Ishikawa (cell line): ENCODE results near the gene ANXA2.

ENCODE experiments used
- CEBPB ChIP-seq: IDR thresholded peaks from 2 replicates; pipeline ENCODE4 v1.6.1; 2012
- CREB1 ChIP-seq: IDR thresholded peaks from 2 replicates; pipeline ENCODE4 v1.6.1; 2012; ENCODE audit warnings: low read depth
- EGR1 ChIP-seq: IDR thresholded peaks from 2 replicates; pipeline ENCODE4 v1.6.1; 2012
- EP300 ChIP-seq: IDR thresholded peaks from 2 replicates; pipeline ENCODE4 v1.6.1; 2012; ENCODE audit warnings: borderline replicate concordance
- FOXM1 ChIP-seq: IDR thresholded peaks from 2 replicates; pipeline ENCODE4 v1.6.1; 2012; ENCODE audit warnings: low read depth, borderline replicate concordance
- MAX ChIP-seq: IDR thresholded peaks from 2 replicates; pipeline ENCODE4 v1.6.1; 2012
- NFIC ChIP-seq: IDR thresholded peaks from 2 replicates; pipeline ENCODE4 v1.6.1; 2012
- RAD21 ChIP-seq: IDR thresholded peaks from 2 replicates; pipeline ENCODE4 v1.6.1; 2012; ENCODE audit warnings: low read depth
- TAF1 ChIP-seq: IDR thresholded peaks from 2 replicates; pipeline ENCODE4 v1.6.1; 2012; ENCODE audit warnings: low read depth, mild to moderate bottlenecking
- TCF12 ChIP-seq: IDR thresholded peaks from 2 replicates; pipeline ENCODE4 v1.6.1; 2012; ENCODE audit warnings: low read depth
- TEAD4 ChIP-seq: IDR thresholded peaks from 2 replicates; pipeline ENCODE4 v1.6.1; 2012
- USF1 ChIP-seq: IDR thresholded peaks from 2 replicates; pipeline ENCODE4 v1.6.1; 2012
- YY1 ChIP-seq: IDR thresholded peaks from 2 replicates; pipeline ENCODE4 v1.6.1; 2012; ENCODE audit warnings: low read depth
- ZBTB7A ChIP-seq: IDR thresholded peaks from 2 replicates; pipeline ENCODE4 v1.6.1; 2012; ENCODE audit warnings: low read depth
- TF ChIP-seq, protein P1 (sequence below): IDR thresholded peaks from 2 replicates; pipeline ENCODE4 v1.6.1; 2012; ENCODE audit warnings: low read depth, mild to moderate bottlenecking

The ANXA2 gene

GRCh38 chr15:60318216-60318867 is 79.4 kb downstream of the ANXA2 start:
- no peak for TF ChIP-seq EP300
- TF ChIP-seq, protein P1, sequence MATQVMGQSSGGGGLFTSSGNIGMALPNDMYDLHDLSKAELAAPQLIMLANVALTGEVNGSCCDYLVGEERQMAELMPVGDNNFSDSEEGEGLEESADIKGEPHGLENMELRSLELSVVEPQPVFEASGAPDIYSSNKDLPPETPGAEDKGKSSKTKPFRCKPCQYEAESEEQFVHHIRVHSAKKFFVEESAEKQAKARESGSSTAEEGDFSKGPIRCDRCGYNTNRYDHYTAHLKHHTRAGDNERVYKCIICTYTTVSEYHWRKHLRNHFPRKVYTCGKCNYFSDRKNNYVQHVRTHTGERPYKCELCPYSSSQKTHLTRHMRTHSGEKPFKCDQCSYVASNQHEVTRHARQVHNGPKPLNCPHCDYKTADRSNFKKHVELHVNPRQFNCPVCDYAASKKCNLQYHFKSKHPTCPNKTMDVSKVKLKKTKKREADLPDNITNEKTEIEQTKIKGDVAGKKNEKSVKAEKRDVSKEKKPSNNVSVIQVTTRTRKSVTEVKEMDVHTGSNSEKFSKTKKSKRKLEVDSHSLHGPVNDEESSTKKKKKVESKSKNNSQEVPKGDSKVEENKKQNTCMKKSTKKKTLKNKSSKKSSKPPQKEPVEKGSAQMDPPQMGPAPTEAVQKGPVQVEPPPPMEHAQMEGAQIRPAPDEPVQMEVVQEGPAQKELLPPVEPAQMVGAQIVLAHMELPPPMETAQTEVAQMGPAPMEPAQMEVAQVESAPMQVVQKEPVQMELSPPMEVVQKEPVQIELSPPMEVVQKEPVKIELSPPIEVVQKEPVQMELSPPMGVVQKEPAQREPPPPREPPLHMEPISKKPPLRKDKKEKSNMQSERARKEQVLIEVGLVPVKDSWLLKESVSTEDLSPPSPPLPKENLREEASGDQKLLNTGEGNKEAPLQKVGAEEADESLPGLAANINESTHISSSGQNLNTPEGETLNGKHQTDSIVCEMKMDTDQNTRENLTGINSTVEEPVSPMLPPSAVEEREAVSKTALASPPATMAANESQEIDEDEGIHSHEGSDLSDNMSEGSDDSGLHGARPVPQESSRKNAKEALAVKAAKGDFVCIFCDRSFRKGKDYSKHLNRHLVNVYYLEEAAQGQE = no peak
- TF ChIP-seq MAX = no peak
- TF ChIP-seq FOXM1 = no peak
- TF ChIP-seq TCF12 = no peak
- no peak for TF ChIP-seq NFIC
- TF ChIP-seq TAF1 = no peak
- TF ChIP-seq ZBTB7A = no peak
- TF ChIP-seq USF1 = no peak
- no peak for TF ChIP-seq RAD21
- TF ChIP-seq YY1 = no peak
- no peak for TF ChIP-seq CEBPB
- TF ChIP-seq EGR1 = no peak
- no peak for TF ChIP-seq TEAD4
- TF ChIP-seq CREB1 = no peak

- no peak for TF ChIP-seq MAX
- TF ChIP-seq, protein P1 = no peak
- TF ChIP-seq TAF1 = no peak
- TF ChIP-seq CREB1 = no peak
- TF ChIP-seq CEBPB = no peak
- no peak for TF ChIP-seq EP300
These were observed 80.8 kb downstream of the ANXA2 start for GRCh38 chr15:60316961-60317360.

DNA sequence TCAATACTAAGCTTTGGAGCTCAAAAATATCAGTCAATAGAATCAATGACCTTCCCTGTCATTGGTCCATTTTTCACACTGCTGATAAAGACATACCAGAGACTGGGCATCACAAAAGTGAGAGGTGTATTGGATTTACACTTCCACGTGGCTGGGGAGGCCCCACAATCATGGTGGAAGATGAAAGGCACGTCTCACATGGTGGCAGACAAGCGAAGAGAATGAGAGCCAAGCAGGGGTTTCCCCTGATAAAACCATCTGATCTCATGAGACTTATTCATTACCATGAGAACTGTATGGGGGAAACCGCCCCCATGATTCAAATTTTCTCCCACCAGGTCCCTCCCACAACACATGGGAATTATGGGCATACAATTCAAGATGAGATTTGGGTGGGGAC is 81.9 kb downstream of the ANXA2 start:
- TF ChIP-seq RAD21 = no peak
- TF ChIP-seq TAF1 = no peak
- no peak for TF ChIP-seq FOXM1
- TF ChIP-seq EGR1 = no peak
- no peak for TF ChIP-seq USF1
- TF ChIP-seq MAX = no peak
- no peak for TF ChIP-seq TEAD4
- TF ChIP-seq, protein P1 = no peak
- no peak for TF ChIP-seq ZBTB7A
- TF ChIP-seq EP300 = no peak
- TF ChIP-seq TCF12 = no peak
- TF ChIP-seq CEBPB = no peak
- no peak for TF ChIP-seq NFIC
- TF ChIP-seq YY1 = no peak

DNA sequence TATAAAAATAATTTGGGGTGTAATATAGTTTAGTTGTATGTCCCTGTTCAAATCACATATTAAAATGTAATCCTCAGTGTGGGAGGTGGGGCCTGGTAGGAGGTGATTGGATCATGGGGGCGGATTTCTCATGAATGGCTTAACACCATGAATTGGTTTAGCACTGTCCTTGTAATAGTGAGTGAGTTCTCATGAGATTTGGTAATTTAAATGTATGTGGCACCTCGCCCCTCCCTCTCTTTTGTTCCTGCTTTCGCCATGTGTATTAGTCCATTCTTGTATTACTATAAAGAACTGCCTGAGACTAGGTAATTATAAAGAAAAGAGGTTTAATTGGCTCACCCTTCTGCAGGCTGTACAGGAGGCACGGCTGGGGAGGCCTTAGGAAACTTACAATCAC is 83.9 kb downstream of the ANXA2 start:
- TF ChIP-seq TAF1 (no peak), FOXM1 (no peak), CEBPB (no peak), YY1 (no peak), ZBTB7A (no peak), USF1 (no peak)
